COLO668 (cell line): Measurements from ENCODE around the gene FNBP1.
"Not testable (repeated sequence)": the region's sequence is repeated elsewhere in the genome, so short reads cannot be mapped to it uniquely, and the experiment has no call there.

Experiments used
- DNase-seq: peaks from one replicate; lab custom pipeline; 2025; ENCODE audit not compliant: unreplicated experiment; lab: John Stamatoyannopoulos, UW

Gene FNBP1

GRCh38 chr9:130023144-130023787 is 19.7 kb downstream of the FNBP1 start:
- no peak for DNase-seq

GRCh38 chr9:130022566-130023143 is 20.3 kb downstream of the FNBP1 start:
- no peak for DNase-seq

GRCh38 chr9:130021842-130022241 is 21.1 kb downstream of the FNBP1 start:
- DNase-seq = not testable (repeated sequence)

GRCh38 chr9:130021123-130021522 is 21.9 kb downstream of the FNBP1 start:
- DNase-seq = no peak

- DNase-seq = no peak
Observed at GRCh38 chr9:130020618-130021017, 22.4 kb downstream of the FNBP1 start.

GRCh38 chr9:130018265-130018664 is 24.7 kb downstream of the FNBP1 start:
- no peak for DNase-seq

GRCh38 chr9:130017510-130017909 is 25.5 kb downstream of the FNBP1 start:
- not testable (repeated sequence) for DNase-seq

GRCh38 chr9:130017076-130017475 is 25.9 kb downstream of the FNBP1 start:
- DNase-seq = no peak

GRCh38 chr9:130015353-130016019 is 27.5 kb downstream of the FNBP1 start:
- no peak for DNase-seq

- no peak for DNase-seq
Observed at GRCh38 chr9:130013326-130013725, 29.7 kb downstream of the FNBP1 start.

- DNase-seq = no peak
Observed at GRCh38 chr9:130010151-130010988, 32.6 kb downstream of the FNBP1 start.

GRCh38 chr9:130009546-130009945 is 33.4 kb downstream of the FNBP1 start:
- not testable (repeated sequence) for DNase-seq

- DNase-seq = no peak
Observed at GRCh38 chr9:130008538-130008937, 34.5 kb downstream of the FNBP1 start.

GRCh38 chr9:130006952-130007351 is 36.0 kb downstream of the FNBP1 start:
- DNase-seq = not testable (repeated sequence)

- DNase-seq = no peak
Observed at GRCh38 chr9:130003943-130004552, 38.9 kb downstream of the FNBP1 start.

- no peak for DNase-seq
Observed at GRCh38 chr9:130002320-130002719, 40.7 kb downstream of the FNBP1 start.

- no peak for DNase-seq
Observed at GRCh38 chr9:130001190-130001589, 41.8 kb downstream of the FNBP1 start.

GRCh38 chr9:129999141-129999510 is 43.9 kb downstream of the FNBP1 start:
- no peak for DNase-seq

- no peak for DNase-seq
Observed at GRCh38 chr9:129998491-129999140, 44.4 kb downstream of the FNBP1 start.

GRCh38 chr9:129997706-129998105 is 45.3 kb downstream of the FNBP1 start:
- not testable (repeated sequence) for DNase-seq
